ENCODE measurements around the gene MAPK1.

GRCh38 chr22:21768435-21768834 lies 99.0 kb downstream of the MAPK1 start:
- no peak for TF ChIP-seq CTCF (IDR thresholded peaks at IDR 0.05)
- TF ChIP-seq POLR2A (IDR thresholded peaks at IDR 0.05; ENCODE audit: low read depth) = no peak

All from esophagus muscularis mucosa (tissue), 3 donors.